Stimulated activated naive CD4-positive, alpha-beta T cell (primary cell): ENCODE data around the gene LDLRAP1.

Source experiments
- DNase-seq, 6 experiments: peaks; one replicate each; lab custom pipeline; 2025; lab: John Stamatoyannopoulos, UW

LDLRAP1 gene

GRCh38 chr1:25562101-25562927 is 18.9 kb downstream of the LDLRAP1 start:
- DNase-seq = peak; percentile 68 to 96 (median 90)

GRCh38 chr1:25562928-25563283 is 19.5 kb downstream of the LDLRAP1 start:
- peak in 2 of 6 experiments; percentile 25 to 51 for DNase-seq

- no peak for DNase-seq
These were observed 20.2 kb downstream of the LDLRAP1 start for GRCh38 chr1:25563330-25564215.

DNA sequence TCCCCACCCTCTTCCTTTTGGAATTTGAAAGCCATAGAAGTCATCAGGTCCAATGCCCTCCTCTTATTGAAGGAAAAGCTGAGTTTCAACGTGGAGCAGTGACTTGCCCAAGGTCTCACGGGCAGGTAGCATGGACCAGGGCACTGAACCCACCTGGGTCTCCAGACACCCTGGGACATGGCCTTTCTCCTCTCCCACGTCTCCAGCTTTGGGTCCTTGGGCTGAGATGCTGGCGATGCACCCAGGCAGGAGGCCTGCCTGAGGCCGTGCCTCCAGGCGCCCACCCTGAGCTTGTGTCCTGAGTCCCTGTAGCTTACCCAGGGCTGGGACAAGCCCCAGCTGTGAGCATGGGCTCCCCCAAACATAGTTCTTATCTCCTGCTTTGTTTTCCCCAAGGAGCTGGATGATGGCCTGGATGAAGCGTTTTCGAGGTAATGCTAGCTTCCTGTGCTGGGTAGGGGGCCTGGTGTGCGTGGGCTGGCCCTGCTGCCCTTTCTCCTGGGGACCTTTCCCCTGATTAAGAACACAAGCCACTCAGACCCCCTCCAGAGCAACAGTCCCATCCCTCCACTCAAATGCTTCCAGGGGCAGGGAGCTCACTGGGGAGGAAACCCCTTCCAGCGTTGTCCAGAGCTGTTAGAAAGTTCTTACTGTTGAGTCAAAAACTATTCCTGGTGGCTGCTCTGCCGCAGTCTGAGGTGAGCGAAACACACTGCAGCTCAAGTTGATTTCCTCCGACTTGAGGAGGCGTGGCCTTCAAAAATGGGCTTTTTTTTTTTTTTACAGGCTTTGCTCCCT is 21.6 kb downstream of the LDLRAP1 start:
- peak; percentile 29 to 69 (median 50) for DNase-seq

GRCh38 chr1:25565626-25566025 is 22.2 kb downstream of the LDLRAP1 start:
- DNase-seq = no peak

- DNase-seq = no peak
These were observed 22.8 kb downstream of the LDLRAP1 start for GRCh38 chr1:25566176-25566729.

- DNase-seq = peak; percentile 13 to 50 (median 30)
These were observed 23.4 kb downstream of the LDLRAP1 start for GRCh38 chr1:25566730-25567341.

- no peak for DNase-seq
These were observed 24.3 kb downstream of the LDLRAP1 start for GRCh38 chr1:25567710-25568089.

GRCh38 chr1:25568090-25568833 is 24.9 kb downstream of the LDLRAP1 start:
- DNase-seq = no peak

- DNase-seq = no peak
These were observed 25.6 kb downstream of the LDLRAP1 start for GRCh38 chr1:25568834-25569596.

DNA sequence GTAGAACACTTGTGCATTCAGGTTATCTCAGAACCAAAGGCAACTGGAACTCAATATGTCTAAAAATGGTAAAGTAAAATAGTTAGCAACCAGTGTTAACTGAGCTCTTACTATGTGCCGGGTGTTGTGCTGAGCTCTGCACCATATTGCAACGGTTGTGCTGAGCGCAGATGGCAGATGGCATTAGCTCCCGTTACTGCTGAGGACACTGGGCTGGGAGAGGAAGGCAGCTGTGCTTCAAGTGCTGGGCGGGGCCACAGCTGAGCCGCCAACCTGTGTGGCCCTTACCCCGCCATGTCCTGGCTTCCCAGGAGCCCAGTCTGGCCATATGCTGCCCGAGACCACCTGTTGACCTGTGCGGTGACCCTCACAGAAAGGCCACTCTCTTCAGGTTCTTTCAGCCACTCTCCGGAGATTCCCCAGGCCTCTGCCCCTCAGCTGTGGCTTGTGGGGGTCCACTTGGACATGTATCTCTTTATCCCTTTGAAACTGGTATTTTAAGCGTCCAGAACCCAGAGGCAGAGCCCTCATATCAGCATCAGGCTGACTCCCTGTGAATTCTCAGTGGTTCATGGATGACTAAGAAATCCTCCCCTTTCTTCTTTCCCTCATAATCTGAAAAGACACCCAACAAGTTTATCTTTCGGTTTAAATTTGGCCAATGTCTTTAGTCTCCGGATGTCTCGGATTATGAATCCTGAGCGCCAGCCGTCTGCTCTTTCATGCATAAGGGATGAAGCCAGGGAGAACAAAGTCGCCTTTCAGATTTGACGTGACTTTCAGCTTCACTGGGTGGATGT is 26.4 kb downstream of the LDLRAP1 start:
- DNase-seq = no peak

DNA sequence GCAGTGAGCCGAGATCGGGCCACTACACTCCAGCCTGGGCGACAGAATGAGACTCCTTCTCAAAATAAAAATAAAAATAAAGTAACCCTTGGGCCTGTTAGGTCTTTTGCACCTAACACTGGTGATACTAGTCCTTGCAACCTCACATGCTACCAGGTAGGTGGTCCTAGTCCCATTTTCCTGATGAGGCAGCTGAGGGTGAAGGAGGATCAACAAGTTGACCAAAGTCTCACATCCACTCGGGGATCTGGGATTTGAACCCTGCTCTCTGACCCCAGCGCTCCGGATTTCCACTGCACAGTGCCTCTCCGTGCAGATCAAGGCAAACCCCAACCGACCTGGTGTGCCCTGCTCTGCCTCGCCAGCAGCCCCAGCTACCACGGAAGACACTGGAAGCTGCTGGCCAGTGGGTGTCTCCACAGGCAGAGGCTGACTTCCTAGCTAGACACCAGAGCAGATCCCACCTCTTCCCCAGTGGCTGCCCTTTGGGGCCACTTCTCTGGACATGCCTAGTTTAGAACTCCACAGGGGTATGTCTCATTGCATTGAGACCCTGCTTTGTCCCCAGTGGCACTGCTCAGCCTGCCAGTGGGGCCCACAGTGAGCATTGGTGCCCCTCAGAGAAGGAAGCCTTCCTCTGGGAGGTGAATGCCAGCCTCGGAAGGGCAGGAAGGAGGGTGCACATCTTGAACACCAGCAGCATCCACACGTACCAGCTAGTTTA is 27.6 kb downstream of the LDLRAP1 start:
- no peak for DNase-seq

DNA sequence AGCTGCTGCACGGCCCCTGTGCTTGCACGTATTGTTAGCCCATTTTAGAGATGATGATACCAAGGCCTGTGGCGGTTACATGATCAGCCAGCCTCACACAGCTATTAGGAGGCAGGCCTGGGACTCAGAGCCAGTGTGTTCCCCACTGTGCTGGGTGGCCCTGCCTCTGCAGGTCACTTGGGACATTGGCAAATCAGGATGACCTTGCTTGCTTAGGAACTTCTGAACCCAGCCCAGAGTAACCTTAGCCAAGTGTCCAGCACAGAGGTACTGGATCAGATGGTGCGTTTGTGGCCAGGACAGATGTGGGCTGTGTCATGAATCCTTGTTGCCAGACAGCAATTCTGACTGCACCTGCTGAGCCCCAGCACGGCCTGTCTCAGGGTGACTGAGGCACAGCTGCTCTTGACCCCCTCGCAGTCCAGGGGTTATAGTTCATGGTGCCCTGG is 28.1 kb downstream of the LDLRAP1 start:
- no peak for DNase-seq

GRCh38 chr1:25572107-25572506 is 28.7 kb downstream of the LDLRAP1 start:
- no peak for DNase-seq

- peak in 4 of 6 experiments; percentile 33 to 55 (median 44) for DNase-seq
These were observed 29.5 kb downstream of the LDLRAP1 start for GRCh38 chr1:25572708-25573590.

DNA sequence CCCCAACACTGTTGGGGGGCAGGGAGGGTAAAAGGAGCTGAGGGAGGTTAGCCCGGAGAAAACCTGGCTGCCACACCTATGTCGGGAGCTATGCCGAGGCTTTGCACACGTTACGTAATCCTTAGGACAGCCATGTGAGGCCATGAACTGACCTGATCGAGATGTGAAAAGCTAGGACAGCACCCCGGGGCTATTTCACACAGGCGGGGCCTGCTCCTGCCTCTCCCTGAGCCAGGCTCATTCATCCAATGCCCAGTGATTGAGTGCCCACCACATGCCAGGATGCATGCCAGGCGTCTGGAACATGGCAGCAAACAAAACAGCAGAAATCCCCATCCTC is 30.2 kb downstream of the LDLRAP1 start:
- no peak for DNase-seq

GRCh38 chr1:25573961-25574360 is 30.6 kb downstream of the LDLRAP1 start:
- DNase-seq = no peak
